Natural killer cell (primary cell): ENCODE data around the gene IL1RN. TPM values are rescaled to one million over a fixed set of nuclear protein-coding genes. Genes with fewer than 3 reads are reported as not detected.

Experiments used
- ATAC-seq, 3 donors: fragments of 150-1000 bp in 2 of 3; fragments of 200-7000 bp in 1 of 3; cut with Tn5 transposase; 1 replicate in 1 of 3; 2 replicates in 2 of 3; pipeline ENCODE4 v1.10.0; 2021; ENCODE audit warnings: mild to moderate bottlenecking in 2 of 3, moderate library complexity in 2 of 3
- DNase-seq, 2 donors: peaks; one replicate each; pipeline versions ENCODE4 v3.0.0 to v3.0.0-alpha.2; 2013 to 2021; ENCODE audit warnings: mixed read lengths in 1 of 2
- H3K27ac ChIP-seq: one replicate; pipeline ENCODE4 v1.5.1; 2013; ENCODE audit warnings: mild to moderate bottlenecking, low read length
- H3K27me3 ChIP-seq: one replicate; pipeline ENCODE4 v1.6.1; 2013; ENCODE audit warnings: low read length; ENCODE audit not compliant: control insufficient read depth, insufficient read depth
- H3K36me3 ChIP-seq: one replicate; pipeline ENCODE4 v1.6.1; 2013; ENCODE audit warnings: low read length; ENCODE audit not compliant: control insufficient read depth, insufficient read depth
- H3K4me1 ChIP-seq: one replicate; pipeline ENCODE4 v1.6.1; 2013; ENCODE audit warnings: low read length; ENCODE audit not compliant: control insufficient read depth, insufficient read depth
- H3K4me3 ChIP-seq: one replicate; pipeline ENCODE4 v1.5.1; 2013; ENCODE audit warnings: low read length
- H3K9me3 ChIP-seq: one replicate; pipeline ENCODE4 v1.6.1; 2013; ENCODE audit warnings: low read length; ENCODE audit not compliant: control insufficient read depth, insufficient read depth
- H3K27ac Mint-ChIP-seq, 2 donors: one replicate each; pipeline ENCODE4 v1.8.0; 2022; ENCODE audit warnings: mild to moderate bottlenecking in 2 of 2, mixed read lengths in 2 of 2, moderate library complexity in 1 of 2
- H3K27me3 Mint-ChIP-seq, 2 donors: one replicate each; pipeline ENCODE4 v1.8.0; 2022; ENCODE audit warnings: low read depth in 2 of 2, mixed read lengths in 2 of 2
- H3K36me3 Mint-ChIP-seq: one replicate; pipeline ENCODE4 v1.8.0; 2022; ENCODE audit warnings: mixed read lengths
- H3K4me1 Mint-ChIP-seq, 2 donors: one replicate each; pipeline ENCODE4 v1.8.0; 2022; ENCODE audit warnings: mixed read lengths in 2 of 2
- H3K4me3 Mint-ChIP-seq: one replicate; pipeline ENCODE4 v1.8.0; 2022; ENCODE audit warnings: mild to moderate bottlenecking, moderate library complexity, mixed read lengths
- H3K9me3 Mint-ChIP-seq, 2 donors: one replicate each; pipeline ENCODE4 v1.8.0; 2022; ENCODE audit warnings: mixed read lengths in 2 of 2
- WGBS: methylation state at CpG from one replicate; pipeline ENCODE4 v1.1.7; 2013; ENCODE audit warnings: missing lambda C conversion rate; ENCODE audit not compliant: insufficient coverage; 5-methylcytosine and 5-hydroxymethylcytosine counted together
- intact Hi-C: fragments of 100-400 bp; cut with micrococcal nuclease; formaldehyde crosslinking; loops from one replicate; pipeline ENCODE4 v1.14.2; 2022
- total RNA-seq, 4 donors: library from RNA; stranded (reverse); fragments of 120-200 nt in 1 of 4; gene quantifications; one replicate each; pipeline versions ENCODE4 v1.2.3 to v1.2.4, GENCODE V29; 2013 to 2022
- TF ChIP-seq, protein P1 (sequence below): fragments of 200-600 bp; IDR thresholded peaks from one replicate; pipeline ENCODE4 v1.8.0; 2022; ENCODE audit warnings: antibody characterized with exemption

Gene IL1RN
- total RNA-seq, 3 donors from 2014 or later (not counting 1 experiment from before 2014, with no cell fraction given): 0.52 to 36.6 (median 0.91) TPM

DNA sequence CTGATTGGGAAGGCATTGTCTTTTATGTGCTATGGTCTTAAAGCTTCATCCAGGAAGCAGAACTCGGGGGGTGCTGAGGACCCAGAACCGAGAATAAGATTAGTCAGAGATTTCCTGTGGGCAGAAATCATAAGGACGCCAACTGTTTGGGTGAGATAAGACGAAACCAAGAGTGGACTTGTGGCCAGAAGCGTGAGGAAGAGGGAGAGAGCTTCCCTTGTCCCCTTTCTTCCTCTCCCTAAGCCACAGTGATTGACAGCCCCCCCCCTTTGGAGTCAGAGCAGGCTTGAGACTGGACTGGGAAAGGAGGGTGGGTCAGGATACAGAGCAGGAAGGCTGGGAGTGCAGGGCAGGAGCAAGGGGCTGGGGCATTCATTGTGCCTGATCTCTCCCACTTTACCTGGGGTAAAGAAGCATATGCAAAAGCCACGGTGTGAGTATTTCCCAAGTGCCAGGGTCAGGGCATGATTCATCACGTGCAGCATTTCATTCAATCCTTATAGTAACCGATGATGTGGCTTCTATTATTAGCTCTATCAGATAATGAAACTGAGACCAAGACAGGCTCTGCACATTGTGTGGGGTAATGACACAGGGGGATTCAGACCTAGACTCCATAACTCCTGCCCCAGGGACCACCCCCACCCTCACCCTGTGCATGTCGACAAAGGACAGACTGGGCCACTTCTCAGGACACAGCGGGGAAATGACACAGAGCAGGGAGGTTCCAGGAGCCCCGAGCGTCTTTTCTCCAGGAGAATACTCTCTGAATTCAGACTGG is 3.0 kb upstream of the IL1RN start:
- H3K4me3 Mint-ChIP-seq: no peak overlapping the region
- WGBS: 31% methylated on average over 10 of the region's 12 CpGs

DNA sequence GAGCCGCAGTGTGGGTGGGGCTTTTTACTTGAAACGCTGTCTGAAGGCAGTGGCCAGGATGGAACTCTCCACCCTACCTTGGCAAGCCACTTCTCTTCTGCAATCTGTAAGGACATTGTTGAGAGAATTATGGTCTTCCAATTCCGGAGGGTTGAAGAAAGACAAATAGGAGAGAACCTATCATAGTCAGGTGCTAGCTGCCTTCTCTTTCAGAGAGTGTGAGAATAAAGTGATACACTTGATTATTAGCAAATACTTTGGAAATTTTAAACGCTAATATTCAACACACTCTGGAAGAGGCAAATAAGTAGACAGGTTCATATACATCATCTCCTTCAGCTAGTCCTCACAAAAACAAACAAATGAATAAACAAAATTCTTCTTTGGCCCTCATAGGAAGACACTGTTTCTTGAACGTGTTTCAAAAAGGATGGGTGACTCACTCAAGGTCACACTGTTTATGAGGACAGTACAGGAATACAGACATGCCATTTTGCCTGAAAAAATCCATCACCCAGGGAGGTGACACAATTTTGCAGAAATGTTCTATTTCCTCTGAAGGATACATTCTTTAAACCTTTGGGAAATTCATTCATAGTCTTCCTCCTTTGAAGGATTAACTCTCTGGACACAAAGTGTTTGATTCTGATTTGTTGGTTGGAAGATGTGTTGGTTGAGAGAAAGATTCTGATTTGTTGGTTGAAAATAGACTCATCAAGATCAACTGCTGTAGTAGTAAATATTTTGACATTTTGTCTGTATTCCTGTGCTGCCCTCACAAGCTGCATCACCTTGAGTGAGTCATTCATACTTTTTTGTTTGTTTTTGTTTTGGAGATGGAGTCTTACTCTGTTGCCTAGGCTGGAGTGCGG is 2.2 kb upstream of the IL1RN start:
- Histone ChIP-seq H3K4me3 (no peak overlapping the region), H3K9me3 (no peaks in the 10 kb centered on the region), H3K27ac (no peak overlapping the region), H3K4me1 (peaks cover 24% of the 10 kb centered on the region), H3K27me3 (no peaks in the 10 kb centered on the region), H3K36me3 (no peaks in the 10 kb centered on the region)
- Mint-ChIP-seq H3K4me1 (peaks cover 22 to 24% of the 10 kb centered on the region in 2 donors), H3K27me3 (peaks cover 9 to 24% of the 10 kb centered on the region in 2 donors), H3K9me3 (no peaks in the 10 kb centered on the region), H3K4me3 (no peak overlapping the region), H3K27ac (no peak overlapping the region), H3K36me3 (no peaks in the 10 kb centered on the region)
- TF ChIP-seq, protein P1, sequence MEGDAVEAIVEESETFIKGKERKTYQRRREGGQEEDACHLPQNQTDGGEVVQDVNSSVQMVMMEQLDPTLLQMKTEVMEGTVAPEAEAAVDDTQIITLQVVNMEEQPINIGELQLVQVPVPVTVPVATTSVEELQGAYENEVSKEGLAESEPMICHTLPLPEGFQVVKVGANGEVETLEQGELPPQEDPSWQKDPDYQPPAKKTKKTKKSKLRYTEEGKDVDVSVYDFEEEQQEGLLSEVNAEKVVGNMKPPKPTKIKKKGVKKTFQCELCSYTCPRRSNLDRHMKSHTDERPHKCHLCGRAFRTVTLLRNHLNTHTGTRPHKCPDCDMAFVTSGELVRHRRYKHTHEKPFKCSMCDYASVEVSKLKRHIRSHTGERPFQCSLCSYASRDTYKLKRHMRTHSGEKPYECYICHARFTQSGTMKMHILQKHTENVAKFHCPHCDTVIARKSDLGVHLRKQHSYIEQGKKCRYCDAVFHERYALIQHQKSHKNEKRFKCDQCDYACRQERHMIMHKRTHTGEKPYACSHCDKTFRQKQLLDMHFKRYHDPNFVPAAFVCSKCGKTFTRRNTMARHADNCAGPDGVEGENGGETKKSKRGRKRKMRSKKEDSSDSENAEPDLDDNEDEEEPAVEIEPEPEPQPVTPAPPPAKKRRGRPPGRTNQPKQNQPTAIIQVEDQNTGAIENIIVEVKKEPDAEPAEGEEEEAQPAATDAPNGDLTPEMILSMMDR: no peak
- intact Hi-C loops: no loop called here
- DNase-seq: no peak
- no peak for ATAC-seq
- 81% methylated on average over 2 of the region's 6 CpGs for WGBS

More for the DNA sequence above, 3.0 kb upstream of the IL1RN start:
- TF ChIP-seq, protein P1: no peak
- H3K27ac Mint-ChIP-seq: peak overlapping the region in 1 of 2 donors; percentile 33
- H3K36me3 Mint-ChIP-seq: no peaks in the 10 kb centered on the region
- peaks cover 22 to 24% of the 10 kb centered on the region in 2 donors for H3K4me1 Mint-ChIP-seq
- Histone ChIP-seq H3K4me1 (peaks cover 24% of the 10 kb centered on the region), H3K27me3 (no peaks in the 10 kb centered on the region), H3K27ac (peak overlapping the region; percentile 18), H3K36me3 (no peaks in the 10 kb centered on the region), H3K9me3 (no peaks in the 10 kb centered on the region), H3K4me3 (no peak overlapping the region)
- ATAC-seq (peak; percentile 22 to 41 (median 33)), DNase-seq (no peak)
- intact Hi-C loops: no loop called here
- H3K9me3 Mint-ChIP-seq: no peaks in the 10 kb centered on the region
- H3K27me3 Mint-ChIP-seq: peaks cover 9 to 24% of the 10 kb centered on the region in 2 donors

DNA sequence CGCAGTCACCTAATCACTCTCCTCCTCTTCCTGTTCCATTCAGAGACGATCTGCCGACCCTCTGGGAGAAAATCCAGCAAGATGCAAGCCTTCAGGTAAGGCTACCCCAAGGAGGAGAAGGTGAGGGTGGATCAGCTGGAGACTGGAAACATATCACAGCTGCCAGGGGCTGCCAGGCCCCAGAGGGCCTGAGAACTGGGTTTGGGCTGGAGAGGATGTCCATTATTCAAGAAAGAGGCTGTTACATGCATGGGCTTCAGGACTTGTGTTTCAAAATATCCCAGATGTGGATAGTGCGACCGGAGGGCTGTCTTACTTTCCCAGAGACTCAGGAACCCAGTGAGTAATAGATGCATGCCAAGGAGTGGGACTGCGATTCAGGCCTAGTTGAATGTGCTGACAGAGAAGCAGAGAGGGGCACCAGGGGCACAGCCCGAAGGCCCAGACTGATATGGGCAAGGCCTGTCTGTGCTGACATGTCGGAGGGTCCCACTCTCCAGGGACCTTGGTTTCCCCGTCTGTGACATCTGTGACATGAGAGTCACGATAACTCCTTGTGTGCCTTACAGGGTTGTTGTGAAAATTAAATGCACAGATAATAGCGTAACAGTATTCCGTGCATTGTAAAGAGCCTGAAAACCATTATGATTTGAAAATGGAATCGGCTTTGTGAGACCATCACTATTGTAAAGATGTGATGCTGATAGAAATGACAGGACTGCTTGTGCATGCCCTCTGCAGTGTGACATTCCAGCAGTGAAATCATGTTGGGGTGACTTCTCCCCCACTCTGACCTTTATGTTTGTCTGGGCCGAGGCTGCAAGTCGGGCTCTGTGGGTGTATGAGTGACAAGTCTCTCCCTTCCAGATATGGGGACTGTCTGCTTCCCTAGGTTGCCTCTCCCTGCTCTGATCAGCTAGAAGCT is 510 bp downstream of the IL1RN start:
- Mint-ChIP-seq H3K4me1 (peaks cover 22 to 24% of the 10 kb centered on the region in 2 donors), H3K4me3 (no peak overlapping the region), H3K27me3 (peaks cover 4 to 7% of the 10 kb centered on the region in 2 donors), H3K36me3 (no peaks in the 10 kb centered on the region), H3K9me3 (no peaks in the 10 kb centered on the region), H3K27ac (peak overlapping the region in 1 of 2 donors; percentile 72)
- ATAC-seq (peak in 2 of 3 donors; percentile 6 to 20), DNase-seq (no peak)
- intact Hi-C loops: no loop called here
- Histone ChIP-seq H3K4me1 (peaks cover 24% of the 10 kb centered on the region), H3K27me3 (no peaks in the 10 kb centered on the region), H3K36me3 (no peaks in the 10 kb centered on the region), H3K4me3 (peak overlapping the region; percentile 10), H3K27ac (no peak overlapping the region), H3K9me3 (no peaks in the 10 kb centered on the region)
- TF ChIP-seq, protein P1: no peak
- WGBS: 76% methylated on average over 14 of the region's 15 CpGs
